RWPE1 (cell line): ENCODE results near the gene AUTS2.

ENCODE experiments used
- CTCF ChIA-PET: fragments of 350-600 bp; sonication (Branson Sonifier 250); formaldehyde crosslinking; extraction: SDS; loops from one replicate; lab custom pipeline; 2021; lab: Yijun Ruan, JAX
- POLR2A ChIA-PET: fragments of 400-600 bp; formaldehyde crosslinking; extraction: SDS; loops from one replicate; lab custom pipeline; 2020; ENCODE audit warnings: antibody characterized with exemption; ENCODE audit not compliant: low non-redundant PET; lab: Yijun Ruan, JAX
- DNase-seq: peaks from one replicate; pipeline ENCODE4 v3.0.0; 2012; ENCODE audit warnings: low spot score
- H3K27ac ChIP-seq: fragments of 450-650 bp; 2 replicates; pipeline ENCODE4 v1.5.1; 2017
- TF ChIP-seq, protein P1 (sequence below): fragments of 450-650 bp; conservative IDR thresholded peaks from 2 replicates; pipeline ENCODE4 v1.5.1; 2017; ENCODE audit warnings: low read depth, mild to moderate bottlenecking

AUTS2 gene

DNA sequence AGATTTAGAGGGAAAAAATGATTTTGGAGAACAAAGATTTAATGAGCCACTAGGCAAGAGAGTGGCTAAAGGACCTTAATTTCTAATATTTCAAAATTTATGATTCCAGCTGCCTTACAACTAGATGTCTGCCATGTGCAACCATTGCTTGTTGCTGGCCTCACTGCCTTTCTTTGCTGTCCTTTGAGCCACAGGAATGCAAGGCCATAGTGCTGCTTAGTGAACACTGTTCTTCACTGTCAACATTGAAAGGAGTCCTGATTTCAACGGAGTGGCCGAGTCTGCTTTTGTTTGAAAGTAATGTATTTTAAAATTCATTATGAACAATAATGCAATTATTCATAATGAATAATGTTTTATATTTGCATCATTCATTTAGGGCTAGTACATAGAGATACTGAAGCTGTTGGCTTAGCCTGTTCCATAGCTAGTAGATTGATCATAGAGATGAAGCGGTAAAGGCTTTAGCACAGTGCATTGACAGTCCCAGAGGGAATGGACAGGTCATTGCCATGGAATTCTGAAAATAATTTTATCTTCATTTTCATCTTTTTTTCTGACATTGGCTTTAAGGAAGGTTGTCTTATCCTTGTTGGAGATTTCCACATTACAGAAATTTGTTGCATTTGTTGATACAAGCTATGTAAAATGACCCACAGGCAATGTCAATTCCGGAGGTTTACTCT lies 544.1 kb downstream of the AUTS2 start:
- ChIA-PET CTCF (interaction anchor here (0.6 kb wide), 1 partner anchor 24 kb away, joined by 4 read pairs; no protein-coding TSS in a partner anchor), POLR2A (no interaction called here)
- TF ChIP-seq, protein P1, sequence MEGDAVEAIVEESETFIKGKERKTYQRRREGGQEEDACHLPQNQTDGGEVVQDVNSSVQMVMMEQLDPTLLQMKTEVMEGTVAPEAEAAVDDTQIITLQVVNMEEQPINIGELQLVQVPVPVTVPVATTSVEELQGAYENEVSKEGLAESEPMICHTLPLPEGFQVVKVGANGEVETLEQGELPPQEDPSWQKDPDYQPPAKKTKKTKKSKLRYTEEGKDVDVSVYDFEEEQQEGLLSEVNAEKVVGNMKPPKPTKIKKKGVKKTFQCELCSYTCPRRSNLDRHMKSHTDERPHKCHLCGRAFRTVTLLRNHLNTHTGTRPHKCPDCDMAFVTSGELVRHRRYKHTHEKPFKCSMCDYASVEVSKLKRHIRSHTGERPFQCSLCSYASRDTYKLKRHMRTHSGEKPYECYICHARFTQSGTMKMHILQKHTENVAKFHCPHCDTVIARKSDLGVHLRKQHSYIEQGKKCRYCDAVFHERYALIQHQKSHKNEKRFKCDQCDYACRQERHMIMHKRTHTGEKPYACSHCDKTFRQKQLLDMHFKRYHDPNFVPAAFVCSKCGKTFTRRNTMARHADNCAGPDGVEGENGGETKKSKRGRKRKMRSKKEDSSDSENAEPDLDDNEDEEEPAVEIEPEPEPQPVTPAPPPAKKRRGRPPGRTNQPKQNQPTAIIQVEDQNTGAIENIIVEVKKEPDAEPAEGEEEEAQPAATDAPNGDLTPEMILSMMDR = no peak
- no peak for DNase-seq
- no peak overlapping the region for H3K27ac ChIP-seq

DNA sequence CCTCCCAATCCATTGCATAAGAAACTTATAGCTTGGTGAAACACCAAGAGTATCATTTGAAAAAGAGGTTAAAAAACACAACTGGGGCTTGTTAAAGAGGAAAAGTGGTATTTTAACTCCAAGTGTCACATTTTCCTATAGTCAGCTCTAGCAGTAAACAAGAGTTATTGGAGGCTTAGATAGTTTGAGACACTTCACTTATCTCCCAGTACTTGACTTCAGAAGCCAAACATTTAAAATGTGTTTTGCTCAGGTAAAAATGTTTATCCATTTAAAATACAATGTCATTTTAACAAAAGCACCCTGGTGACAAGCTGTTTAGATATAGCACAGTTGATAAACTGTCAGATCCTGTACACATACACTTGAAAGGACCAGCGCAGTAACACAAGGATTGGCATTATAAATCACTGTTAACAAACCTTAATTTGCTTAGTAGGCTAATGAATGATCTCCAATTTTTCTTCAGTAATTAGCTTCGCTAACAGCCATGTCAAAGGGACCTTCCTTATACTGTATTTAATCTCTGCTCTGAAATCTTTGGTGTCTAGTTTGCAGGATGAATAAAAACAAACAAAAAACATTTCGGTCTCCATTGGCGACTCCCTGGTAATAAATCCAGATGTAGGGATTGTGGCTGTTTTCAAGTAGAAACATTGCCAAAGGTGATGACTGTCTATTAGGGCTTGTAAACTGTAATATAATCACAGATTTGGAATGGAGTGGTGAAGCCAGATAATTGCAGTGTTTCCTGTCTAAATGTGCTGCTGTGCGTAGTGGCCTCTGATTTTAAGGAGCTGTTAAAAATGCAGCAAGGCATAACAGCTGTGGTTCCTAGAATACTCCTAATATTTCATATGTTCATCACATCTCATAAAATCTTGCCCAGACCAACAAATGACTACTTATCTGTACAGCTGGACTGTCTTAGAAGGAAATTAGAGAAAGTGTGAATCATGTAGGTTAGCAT lies 545.1 kb downstream of the AUTS2 start:
- ChIA-PET CTCF (no interaction called here), POLR2A (no interaction called here)
- H3K27ac ChIP-seq = no peak overlapping the region
- TF ChIP-seq, protein P1 = no peak
- DNase-seq = no peak

DNA sequence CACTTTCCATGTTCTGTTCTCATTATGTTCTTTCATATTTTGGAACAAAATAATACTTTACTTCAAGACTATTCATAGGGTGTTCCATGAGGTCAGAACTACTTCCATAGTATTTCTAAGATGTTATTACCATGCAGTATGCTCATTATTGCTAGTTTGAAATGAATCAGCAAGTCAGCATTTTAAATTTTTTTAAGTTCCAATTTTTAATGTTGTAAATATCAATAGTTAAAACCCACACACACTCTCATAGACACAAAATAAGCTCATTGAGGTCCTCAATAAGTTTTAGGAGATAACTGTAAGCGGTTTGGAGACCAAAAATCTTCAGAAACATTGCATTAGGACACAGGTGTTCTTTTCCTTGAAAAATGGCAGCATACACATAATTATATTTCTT lies 550.7 kb downstream of the AUTS2 start:
- no peak overlapping the region for H3K27ac ChIP-seq
- TF ChIP-seq, protein P1 = no peak
- POLR2A ChIA-PET = no interaction called here
- no peak for DNase-seq
- CTCF ChIA-PET = no interaction called here

DNA sequence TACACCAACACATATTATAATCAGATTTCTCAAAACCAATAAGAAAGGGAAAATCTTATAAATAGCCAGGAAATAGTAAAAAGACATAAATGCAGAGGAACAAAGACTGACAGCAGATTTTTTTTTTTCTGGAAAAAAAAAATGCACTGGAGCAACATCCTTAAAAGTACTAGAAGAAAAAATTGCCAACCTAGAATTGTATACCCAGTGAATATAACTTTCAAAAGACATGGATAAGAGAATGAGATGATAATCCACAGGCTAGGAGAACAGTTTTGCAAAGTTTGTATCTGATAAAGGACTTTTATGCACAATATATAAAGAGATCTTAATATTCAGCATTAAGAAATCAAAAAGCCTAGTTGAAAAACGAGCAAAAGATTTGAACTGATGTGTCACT lies 554.0 kb downstream of the AUTS2 start:
- POLR2A ChIA-PET = no interaction called here
- TF ChIP-seq, protein P1 = no peak
- CTCF ChIA-PET = interaction anchor here (0.8 kb wide), 1 partner anchor 230 kb away, joined by 3 read pairs; no protein-coding TSS in a partner anchor
- H3K27ac ChIP-seq = no peak overlapping the region
- DNase-seq = no peak

DNA sequence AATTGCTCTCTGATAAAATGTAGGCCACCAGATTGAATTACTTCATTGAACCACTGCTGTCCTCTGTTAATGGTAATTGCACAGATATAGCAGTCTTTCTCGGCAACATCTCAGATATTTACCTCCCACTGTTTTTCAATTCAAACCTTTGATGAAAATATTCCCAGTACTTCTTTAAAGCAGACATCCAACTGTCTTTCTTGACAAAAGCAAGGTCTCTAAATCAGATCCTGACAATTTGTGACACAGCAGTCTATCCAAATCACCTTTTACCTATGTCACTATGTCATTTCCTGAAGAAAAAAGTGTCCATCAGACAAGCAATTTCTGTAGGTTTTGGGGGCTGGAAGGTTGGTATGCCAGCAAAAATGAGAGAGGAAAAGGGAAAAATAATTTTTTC lies 555.7 kb downstream of the AUTS2 start:
- no peak for DNase-seq
- H3K27ac ChIP-seq = no peak overlapping the region
- ChIA-PET CTCF (no interaction called here), POLR2A (no interaction called here)
- TF ChIP-seq, protein P1 = no peak

DNA sequence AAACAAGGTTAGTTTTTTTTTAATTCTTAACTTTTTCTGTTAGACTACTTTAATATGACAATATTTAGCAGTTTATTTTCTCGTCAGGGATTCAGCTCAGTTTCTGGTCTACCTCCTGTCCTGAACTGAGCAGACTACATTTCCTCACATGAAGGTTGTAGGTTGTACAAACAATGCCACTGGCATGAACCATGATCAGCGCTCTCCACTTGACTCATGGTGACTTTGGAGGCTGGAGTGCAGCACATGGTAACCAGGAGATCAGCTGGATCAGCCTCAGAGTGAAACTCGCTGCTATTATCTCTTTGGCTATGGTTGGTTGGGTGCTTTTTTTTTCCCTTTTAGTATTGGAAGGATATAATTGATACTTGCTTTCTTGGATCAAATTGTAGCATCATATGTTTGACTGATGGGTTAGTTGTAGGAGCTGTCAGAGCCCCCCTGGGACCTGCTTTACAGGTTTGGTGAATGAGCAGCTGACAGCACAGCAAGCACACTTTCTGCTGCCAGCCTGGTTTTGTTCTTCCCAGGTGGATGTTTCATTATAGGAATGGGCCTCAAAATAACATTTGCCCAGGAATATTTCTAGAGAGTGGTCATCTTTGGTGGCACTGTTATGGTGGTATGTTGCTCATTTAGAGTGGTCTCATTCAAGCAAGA lies 556.4 kb downstream of the AUTS2 start:
- ChIA-PET POLR2A (no interaction called here), CTCF (no interaction called here)
- H3K27ac ChIP-seq = no peak overlapping the region
- TF ChIP-seq, protein P1 = no peak
- no peak for DNase-seq
